ENCODE results near the gene DDX6.
"Not testable (repeated sequence)": the region's sequence is repeated elsewhere in the genome, so short reads cannot be mapped to it uniquely, and the experiment has no call there.

DDX6 gene, protein sequence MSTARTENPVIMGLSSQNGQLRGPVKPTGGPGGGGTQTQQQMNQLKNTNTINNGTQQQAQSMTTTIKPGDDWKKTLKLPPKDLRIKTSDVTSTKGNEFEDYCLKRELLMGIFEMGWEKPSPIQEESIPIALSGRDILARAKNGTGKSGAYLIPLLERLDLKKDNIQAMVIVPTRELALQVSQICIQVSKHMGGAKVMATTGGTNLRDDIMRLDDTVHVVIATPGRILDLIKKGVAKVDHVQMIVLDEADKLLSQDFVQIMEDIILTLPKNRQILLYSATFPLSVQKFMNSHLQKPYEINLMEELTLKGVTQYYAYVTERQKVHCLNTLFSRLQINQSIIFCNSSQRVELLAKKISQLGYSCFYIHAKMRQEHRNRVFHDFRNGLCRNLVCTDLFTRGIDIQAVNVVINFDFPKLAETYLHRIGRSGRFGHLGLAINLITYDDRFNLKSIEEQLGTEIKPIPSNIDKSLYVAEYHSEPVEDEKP

DNA sequence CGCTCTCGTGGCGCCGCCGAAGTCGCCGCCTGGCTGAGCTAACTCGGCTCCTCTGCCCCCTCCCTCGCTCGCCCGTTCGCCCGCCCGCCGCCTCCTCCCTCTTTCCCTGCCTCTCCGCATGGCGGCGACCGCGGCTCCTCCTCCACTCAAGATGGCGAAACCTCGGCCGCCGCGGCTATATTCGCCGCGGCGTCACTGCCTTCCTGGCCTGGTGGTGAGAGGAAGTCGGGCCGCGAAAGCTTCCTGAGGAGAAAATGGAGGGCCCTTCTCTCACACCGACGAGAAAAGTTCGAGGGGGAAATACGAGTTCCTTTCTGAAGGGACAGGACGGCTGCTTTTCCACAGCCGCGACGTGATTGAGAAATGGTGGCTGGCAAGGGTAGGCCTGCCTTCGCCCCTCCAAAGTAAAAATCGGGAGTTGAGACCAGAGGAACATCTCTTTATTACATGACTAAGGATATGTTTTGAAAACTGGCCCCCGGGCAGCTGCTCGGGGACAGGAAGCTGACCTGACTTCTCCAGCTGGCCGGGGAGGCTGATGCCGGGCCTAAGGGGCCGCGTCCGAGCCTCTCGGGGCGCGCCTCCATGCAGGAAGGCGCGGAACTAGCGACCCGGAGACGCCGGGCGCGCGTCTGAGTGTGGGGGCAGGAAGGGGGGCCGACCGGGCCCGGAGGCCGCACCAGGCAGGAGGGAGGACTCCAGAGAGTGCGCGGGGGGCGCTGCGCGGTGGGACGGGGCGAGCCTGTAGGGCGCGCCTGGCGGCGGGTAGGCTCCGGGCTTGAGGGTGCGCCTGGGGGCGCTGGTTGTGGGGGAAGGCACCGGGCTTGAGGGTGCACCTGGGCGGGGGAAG lies at the start of gene DDX6:
DDX6 (minus strand) TSS at position 54 of the 850 bp plus-strand sequence. CDS start 4,913 bp downstream, outside the sequence.
- peak; percentile 94 for DNase-seq

DNA sequence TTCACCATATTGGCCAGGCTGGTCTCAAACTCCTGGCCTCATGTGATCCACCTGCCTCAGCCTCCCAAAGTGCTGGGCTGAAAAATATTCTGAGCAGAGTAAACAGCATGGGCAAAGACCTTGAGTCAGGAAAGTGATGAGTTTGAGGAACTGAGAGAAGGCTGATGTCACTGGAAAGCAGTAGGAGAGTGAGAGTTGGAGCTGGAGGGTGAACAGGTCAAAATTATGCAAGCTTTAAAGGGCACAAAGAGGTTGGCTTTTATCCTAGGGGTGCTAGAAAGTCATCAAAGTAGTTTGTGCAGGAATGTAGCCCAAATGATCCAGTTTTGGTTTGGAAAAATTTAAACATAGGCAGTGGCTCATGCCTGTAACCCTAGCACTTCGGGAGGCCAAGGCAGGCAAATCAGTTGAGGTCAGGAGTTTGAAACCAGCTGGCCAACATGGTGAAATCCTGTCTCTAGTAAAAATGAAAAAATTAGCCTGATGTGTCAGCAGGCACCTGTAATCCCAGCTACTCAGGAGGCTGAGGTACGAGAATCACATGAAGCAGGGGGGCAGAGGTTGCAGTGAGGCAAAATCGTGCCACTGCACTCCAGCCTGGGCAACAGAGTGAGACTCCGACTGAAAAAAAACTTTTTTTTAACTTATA lies 48.1 kb upstream of the DDX6 start:
- DNase-seq = no peak

GRCh38 chr11:118837868-118838267 lies 46.9 kb upstream of the DDX6 start:
- no peak for DNase-seq

DNA sequence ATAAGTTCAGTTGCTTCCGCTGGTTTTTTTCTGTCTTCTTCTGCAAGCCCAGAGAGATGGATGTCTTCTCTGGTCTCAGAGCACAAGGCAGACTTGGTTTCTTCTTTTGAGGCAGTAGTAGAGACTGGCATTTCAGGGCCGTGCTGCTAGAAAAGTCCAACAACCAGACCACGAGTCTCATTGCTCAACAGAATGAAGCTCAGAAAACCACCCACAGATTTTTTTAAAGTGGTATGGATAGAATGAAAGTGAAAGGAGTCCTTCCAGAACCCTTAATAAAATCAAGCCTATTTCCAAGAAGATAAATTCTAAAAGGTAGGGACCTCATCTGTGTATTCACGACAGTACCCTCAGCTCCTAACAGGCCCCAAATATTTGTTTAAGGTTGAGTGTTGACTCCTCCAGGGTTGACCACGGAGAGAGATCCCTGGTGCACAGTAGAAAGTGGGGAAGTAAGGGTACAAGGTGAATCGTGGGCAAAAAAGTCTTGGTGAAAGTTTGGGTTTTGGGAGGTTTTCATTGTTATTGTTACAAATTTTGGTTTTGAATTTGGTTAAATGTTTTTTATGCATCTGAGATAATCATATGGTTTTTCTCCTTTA lies 43.6 kb upstream of the DDX6 start:
- DNase-seq = no peak

DNA sequence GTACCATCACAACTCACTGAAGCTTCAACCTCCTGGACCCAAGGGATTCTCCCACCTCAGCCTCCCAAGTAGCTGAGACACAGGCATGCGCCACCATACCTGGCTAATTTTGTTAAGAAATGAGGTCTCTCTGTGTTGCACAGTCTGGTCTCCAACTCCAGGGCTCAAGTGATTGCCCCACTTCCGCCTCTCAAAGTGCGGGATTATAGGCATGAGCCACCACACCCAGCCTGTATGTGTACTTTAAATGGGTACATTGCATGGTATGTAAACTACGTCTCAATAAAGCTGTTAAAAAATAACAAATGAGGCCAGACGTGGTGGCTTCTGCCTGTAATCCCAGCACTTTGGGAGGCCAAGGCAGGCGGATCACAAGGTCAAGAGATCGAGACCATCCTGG lies 36.2 kb upstream of the DDX6 start:
- no peak for DNase-seq

- not testable (repeated sequence) for DNase-seq
These were observed 32.1 kb upstream of the DDX6 start for GRCh38 chr11:118822936-118823510.

- peak; percentile 2 for DNase-seq
These were observed 29.7 kb upstream of the DDX6 start for GRCh38 chr11:118820412-118821357.

DNA sequence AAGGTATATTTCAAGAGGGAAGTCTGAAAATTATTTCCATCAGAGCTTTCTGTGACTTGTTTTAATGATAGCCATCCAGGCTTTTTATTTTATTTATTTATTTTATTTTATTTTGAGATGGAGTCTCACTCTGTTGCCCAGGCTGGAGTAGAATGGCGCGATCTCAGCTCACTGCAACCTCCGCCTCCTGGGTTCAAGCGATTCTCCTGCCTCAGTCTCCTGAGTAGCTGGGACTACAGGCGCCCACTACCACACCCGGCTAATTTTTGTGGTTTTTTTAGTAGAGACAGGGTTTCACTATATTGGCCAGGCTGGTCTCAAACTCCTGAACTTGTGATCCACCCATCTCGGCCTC lies 29.0 kb upstream of the DDX6 start:
- not testable (repeated sequence) for DNase-seq

GRCh38 chr11:118819334-118820024 lies 28.5 kb upstream of the DDX6 start:
- DNase-seq = no peak

GRCh38 chr11:118818130-118818529 lies 27.2 kb upstream of the DDX6 start:
- DNase-seq = no peak

DNA sequence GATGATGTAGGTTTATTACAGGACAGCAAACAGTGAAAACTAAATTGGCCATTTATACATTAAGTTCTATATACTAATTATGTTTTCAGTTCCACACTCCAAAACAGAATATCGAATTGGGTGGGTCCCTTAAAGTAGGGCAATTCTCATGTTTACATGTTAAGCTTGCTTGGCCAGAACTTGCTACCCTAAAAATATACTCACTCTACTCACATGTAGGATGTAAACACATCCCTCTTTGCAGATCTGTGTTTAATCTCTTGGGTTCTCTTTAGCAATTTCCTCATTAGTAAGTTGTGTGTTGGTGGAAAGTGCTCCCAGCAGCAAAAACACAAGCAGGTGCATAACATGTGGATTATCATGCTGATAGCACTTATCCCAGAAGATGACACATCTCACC lies 22.6 kb upstream of the DDX6 start:
- no peak for DNase-seq

- no peak for DNase-seq
These were observed 21.5 kb upstream of the DDX6 start for GRCh38 chr11:118812485-118812884.

- DNase-seq = no peak
These were observed 17.1 kb upstream of the DDX6 start for GRCh38 chr11:118807800-118808778.

- no peak for DNase-seq
These were observed 15.4 kb upstream of the DDX6 start for GRCh38 chr11:118806400-118806799.

DNA sequence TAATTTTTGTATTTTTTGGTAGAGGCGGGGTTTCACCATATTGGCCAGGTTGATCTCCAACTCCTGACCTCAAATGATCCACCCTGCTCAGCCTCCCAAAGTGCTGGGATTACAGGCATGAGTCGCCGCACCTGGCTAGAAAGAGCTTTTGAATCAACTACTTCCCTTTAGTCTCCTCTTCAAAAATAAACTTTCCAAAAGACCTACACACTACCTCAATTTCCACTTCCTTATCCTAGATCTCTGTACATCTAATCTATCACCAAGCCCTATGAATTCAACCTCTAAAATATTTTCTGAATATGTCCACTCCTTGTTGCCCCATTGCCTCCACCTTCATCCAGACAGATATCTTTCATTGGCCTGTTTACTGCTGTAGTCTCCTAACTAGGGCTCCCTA lies 13.1 kb upstream of the DDX6 start:
- no peak for DNase-seq

GRCh38 chr11:118799372-118799771 lies 8.4 kb upstream of the DDX6 start:
- DNase-seq = no peak

GRCh38 chr11:118797510-118797909 lies 6.5 kb upstream of the DDX6 start:
- DNase-seq = no peak

GRCh38 chr11:118792570-118793124 lies 1.7 kb upstream of the DDX6 start:
- DNase-seq = peak; percentile 69

DNA sequence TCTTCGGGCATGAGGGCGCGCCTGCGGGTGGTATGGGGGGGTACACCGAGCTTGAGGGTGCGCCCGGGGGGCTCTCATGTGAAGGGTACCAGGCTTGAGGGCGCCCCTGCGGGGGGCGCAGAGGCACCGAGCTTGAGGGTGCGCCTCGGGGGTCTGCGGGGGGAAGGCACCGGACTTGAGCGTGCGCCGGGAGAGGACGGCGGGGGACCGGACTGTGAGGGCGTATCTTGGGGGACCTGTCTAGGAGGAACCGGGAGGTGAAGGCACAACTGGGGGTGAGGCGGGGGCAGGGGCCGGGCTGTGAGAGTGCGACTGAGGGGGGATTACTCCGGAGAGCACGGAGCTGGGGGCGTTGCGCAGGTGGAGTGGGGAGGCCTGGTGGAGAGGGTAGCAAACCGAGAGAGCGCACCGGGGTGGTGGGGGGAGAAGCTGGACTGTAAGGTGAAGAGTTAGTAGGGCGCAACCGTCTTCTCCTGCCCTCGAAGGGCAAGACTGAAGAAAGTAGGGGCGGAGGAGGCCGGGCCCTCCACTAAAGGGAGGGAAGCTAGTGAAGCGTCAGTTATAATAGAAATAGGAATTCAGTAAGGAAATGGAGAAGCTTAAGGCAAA lies 1.1 kb upstream of the DDX6 start:
- DNase-seq = no peak

Data from retina (tissue), 1 donor.